Stimulated activated naive B cell treated with anti-CD40 and anti-IgM and Interleukin-4, amounts not matched to agents 10 μg/mL and 1 μg/mL and 100 μg/mL, for 72 hours (primary cell): Measurements from ENCODE around the gene DMRTC1B.
"Not testable (repeated sequence)": the region's sequence is repeated elsewhere in the genome, so short reads cannot be mapped to it uniquely, and the experiment has no call there.

Experiments used
- ATAC-seq, 2 donors: fragments of 150-1000 bp; cut with Tn5 transposase; replicated peaks; 2 replicates each; pipeline ENCODE4 v1.10.0; 2021; ENCODE audit warnings: moderate library complexity in 1 of 2
- DNase-seq: peaks from one replicate; pipeline ENCODE4 v3.0.0; 2021
- H3K27ac Mint-ChIP-seq: one replicate; pipeline ENCODE4 v1.8.0; 2022; ENCODE audit warnings: mild to moderate bottlenecking, mixed read lengths
- H3K27me3 Mint-ChIP-seq, 2 donors: one replicate each; pipeline ENCODE4 v1.8.0; 2022; ENCODE audit warnings: mixed read lengths in 2 of 2
- H3K36me3 Mint-ChIP-seq, 2 donors: one replicate each; pipeline ENCODE4 v1.8.0; 2022; ENCODE audit warnings: mixed read lengths in 2 of 2, mild to moderate bottlenecking in 1 of 2
- H3K4me1 Mint-ChIP-seq, 2 donors: one replicate each; pipeline ENCODE4 v1.8.0; 2022; ENCODE audit warnings: mixed read lengths in 2 of 2, mild to moderate bottlenecking in 1 of 2
- H3K4me3 Mint-ChIP-seq, 2 donors: one replicate each; pipeline ENCODE4 v1.8.0; 2022; ENCODE audit warnings: mild to moderate bottlenecking in 2 of 2, mixed read lengths in 2 of 2, moderate library complexity in 1 of 2
- H3K9me3 Mint-ChIP-seq, 2 donors: one replicate each; pipeline ENCODE4 v1.8.0; 2022; ENCODE audit warnings: mixed read lengths in 2 of 2, mild to moderate bottlenecking in 1 of 2

Gene DMRTC1B

GRCh38 chrX:72830701-72831100 lies 54.0 kb downstream of the DMRTC1B start:
- H3K4me1 Mint-ChIP-seq, H3K27ac Mint-ChIP-seq, H3K9me3 Mint-ChIP-seq, DNase-seq, H3K36me3 Mint-ChIP-seq, H3K27me3 Mint-ChIP-seq, ATAC-seq, H3K4me3 Mint-ChIP-seq: not testable (repeated sequence)

GRCh38 chrX:72837532-72837931 lies 60.8 kb downstream of the DMRTC1B start:
- not testable (repeated sequence) for H3K36me3 Mint-ChIP-seq, H3K9me3 Mint-ChIP-seq, H3K27ac Mint-ChIP-seq, H3K27me3 Mint-ChIP-seq, H3K4me3 Mint-ChIP-seq, ATAC-seq, H3K4me1 Mint-ChIP-seq, DNase-seq

GRCh38 chrX:72882898-72883297 lies 106.2 kb downstream of the DMRTC1B start:
- DNase-seq, H3K4me1 Mint-ChIP-seq: not testable (repeated sequence)

GRCh38 chrX:72889740-72890139 lies 113.0 kb downstream of the DMRTC1B start:
- H3K9me3 Mint-ChIP-seq, H3K36me3 Mint-ChIP-seq, H3K27ac Mint-ChIP-seq, H3K27me3 Mint-ChIP-seq, DNase-seq, H3K4me3 Mint-ChIP-seq, H3K4me1 Mint-ChIP-seq, ATAC-seq: not testable (repeated sequence)

More at GRCh38 chrX:72882898-72883297, 106.2 kb downstream of the DMRTC1B start:
- H3K27ac Mint-ChIP-seq, H3K36me3 Mint-ChIP-seq, H3K27me3 Mint-ChIP-seq, H3K9me3 Mint-ChIP-seq, H3K4me3 Mint-ChIP-seq, ATAC-seq: not testable (repeated sequence)
